HUES48 (cell line): ENCODE measurements around the gene PSMF1.

Source experiments
- H3K27ac ChIP-seq: one replicate; pipeline ENCODE4 v1.7.0; 2013; ENCODE audit warnings: low read depth, low read length, inconsistent platforms
- H3K27me3 ChIP-seq: 2 replicates; pipeline ENCODE4 v1.6.1; 2013; ENCODE audit warnings: mild to moderate bottlenecking, low read length; ENCODE audit not compliant: control insufficient read depth, insufficient read depth
- H3K36me3 ChIP-seq: 2 replicates; pipeline ENCODE4 v1.6.1; 2013; ENCODE audit warnings: low read length; ENCODE audit not compliant: control insufficient read depth, insufficient read depth
- H3K4me1 ChIP-seq: 2 replicates; pipeline ENCODE4 v1.6.1; 2013; ENCODE audit warnings: mild to moderate bottlenecking, low read length; ENCODE audit not compliant: control insufficient read depth, insufficient read depth
- H3K4me3 ChIP-seq: 2 replicates; pipeline ENCODE4 v1.5.1; 2013; ENCODE audit warnings: mild to moderate bottlenecking, low read depth, low read length
- H3K9ac ChIP-seq: 2 replicates; pipeline ENCODE4 v1.6.1; 2013; ENCODE audit warnings: mild to moderate bottlenecking, low read depth, low read length, moderate library complexity
- H3K9me3 ChIP-seq: 2 replicates; pipeline ENCODE4 v1.6.1; 2013; ENCODE audit warnings: low read length; ENCODE audit not compliant: control insufficient read depth, insufficient read depth

PSMF1 gene

GRCh38 chr20:1123666-1124065 lies 5.3 kb downstream of the PSMF1 start:
- Histone ChIP-seq H3K4me3 (no peak overlapping the region), H3K4me1 (peaks cover 5% of the 10 kb centered on the region; the same call in 1 of the 2 replicates), H3K36me3 (peaks cover 77% of the 10 kb centered on the region), H3K27ac (no peak overlapping the region), H3K27me3 (no peaks in the 10 kb centered on the region), H3K9ac (no peak overlapping the region), H3K9me3 (no peaks in the 10 kb centered on the region)

- H3K4me3 ChIP-seq = no peak overlapping the region
- no peak overlapping the region for H3K9ac ChIP-seq
- no peaks in the 10 kb centered on the region for H3K9me3 ChIP-seq
- peaks cover 83% of the 10 kb centered on the region for H3K36me3 ChIP-seq
- H3K27me3 ChIP-seq = no peaks in the 10 kb centered on the region
- peaks cover 5% of the 10 kb centered on the region; the same call in 1 of the 2 replicates for H3K4me1 ChIP-seq
- no peak overlapping the region for H3K27ac ChIP-seq
Measured at GRCh38 chr20:1124421-1124820, 6.0 kb downstream of the PSMF1 start.

DNA sequence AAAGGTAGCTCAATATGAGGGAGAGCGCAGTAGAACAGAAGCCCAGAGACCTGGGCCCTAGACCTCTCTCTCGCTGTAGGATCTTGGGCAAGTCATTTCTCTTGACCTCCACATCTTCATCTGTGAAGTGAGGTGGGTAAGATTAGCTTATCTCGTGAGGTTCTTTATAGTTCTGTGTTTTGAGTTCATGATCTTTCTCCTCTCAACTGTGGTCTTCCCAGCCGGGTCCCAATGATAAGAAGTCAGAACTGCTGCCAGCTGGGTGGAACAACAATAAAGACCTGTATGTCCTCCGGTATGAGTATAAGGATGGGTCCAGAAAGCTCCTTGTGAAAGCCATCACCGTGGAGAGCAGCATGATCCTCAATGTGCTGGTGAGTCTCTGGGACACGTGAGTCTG lies 6.9 kb downstream of the PSMF1 start:
- H3K27me3 ChIP-seq = no peaks in the 10 kb centered on the region
- H3K4me1 ChIP-seq = no peaks in the 10 kb centered on the region
- no peak overlapping the region for H3K9ac ChIP-seq
- peaks cover 88% of the 10 kb centered on the region for H3K36me3 ChIP-seq
- H3K9me3 ChIP-seq = no peaks in the 10 kb centered on the region
- H3K4me3 ChIP-seq = no peak overlapping the region
- no peak overlapping the region for H3K27ac ChIP-seq

DNA sequence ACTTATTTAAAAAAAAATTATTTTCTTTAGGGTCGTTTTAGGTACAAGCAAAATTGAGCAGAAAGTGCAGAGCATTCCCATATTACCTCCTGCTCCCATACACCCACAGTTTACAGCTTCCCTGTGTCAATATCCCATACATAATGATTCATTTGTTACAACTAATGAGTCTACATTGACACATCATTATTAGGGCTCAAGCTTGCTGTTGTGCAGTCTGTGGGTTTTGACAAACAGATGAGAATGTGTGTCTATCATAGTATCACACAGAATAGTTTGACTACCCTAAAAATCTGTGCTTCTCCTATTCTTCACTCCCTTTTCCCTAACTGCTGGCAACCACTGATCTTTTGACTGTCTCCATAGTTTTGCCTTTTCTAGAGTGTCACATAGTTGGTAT lies 9.4 kb downstream of the PSMF1 start:
- no peaks in the 10 kb centered on the region for H3K4me1 ChIP-seq
- no peak overlapping the region for H3K27ac ChIP-seq
- H3K9ac ChIP-seq = no peak overlapping the region
- no peaks in the 10 kb centered on the region for H3K9me3 ChIP-seq
- no peaks in the 10 kb centered on the region for H3K27me3 ChIP-seq
- H3K4me3 ChIP-seq = no peak overlapping the region
- H3K36me3 ChIP-seq = peaks cover 86% of the 10 kb centered on the region

DNA sequence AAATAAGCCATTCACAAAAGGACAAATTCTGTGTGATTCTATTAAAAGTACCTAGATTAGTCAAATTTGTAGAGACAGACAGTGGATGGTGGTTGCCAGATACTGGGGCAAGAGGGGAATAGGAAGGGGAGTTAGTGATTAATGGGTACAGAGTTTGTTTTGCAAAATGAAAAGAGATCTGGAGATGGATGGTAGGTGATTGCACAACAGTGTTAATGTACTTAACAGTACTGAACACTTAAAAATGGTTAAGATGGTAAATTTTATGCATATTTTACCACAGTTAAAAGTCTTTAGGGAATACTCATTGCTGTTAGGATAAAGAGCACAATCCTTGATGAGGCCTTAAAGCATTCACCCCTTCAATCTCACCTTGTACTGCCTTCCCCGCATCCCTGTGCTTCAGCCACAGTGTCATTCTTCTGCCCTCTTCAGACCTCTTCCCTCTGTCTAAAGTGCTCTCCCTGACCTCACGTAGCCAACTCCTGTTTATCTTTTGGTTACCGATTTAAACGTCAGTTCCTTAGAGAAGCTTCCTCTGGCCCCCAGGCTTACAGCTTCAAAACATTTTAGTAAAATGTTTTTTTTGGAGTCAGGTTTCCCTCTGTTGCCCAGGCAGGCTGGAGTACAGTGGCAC lies 11.8 kb downstream of the PSMF1 start:
- Histone ChIP-seq H3K9me3 (no peaks in the 10 kb centered on the region), H3K9ac (no peak overlapping the region), H3K4me3 (no peak overlapping the region), H3K27ac (no peak overlapping the region), H3K36me3 (peaks cover 76% of the 10 kb centered on the region), H3K27me3 (no peaks in the 10 kb centered on the region), H3K4me1 (no peaks in the 10 kb centered on the region)

GRCh38 chr20:1130847-1131246 lies 12.4 kb downstream of the PSMF1 start:
- no peak overlapping the region for H3K9ac ChIP-seq
- H3K27me3 ChIP-seq = no peaks in the 10 kb centered on the region
- H3K27ac ChIP-seq = no peak overlapping the region
- no peaks in the 10 kb centered on the region for H3K9me3 ChIP-seq
- H3K4me3 ChIP-seq = no peak overlapping the region
- no peaks in the 10 kb centered on the region for H3K4me1 ChIP-seq
- H3K36me3 ChIP-seq = peaks cover 76% of the 10 kb centered on the region

DNA sequence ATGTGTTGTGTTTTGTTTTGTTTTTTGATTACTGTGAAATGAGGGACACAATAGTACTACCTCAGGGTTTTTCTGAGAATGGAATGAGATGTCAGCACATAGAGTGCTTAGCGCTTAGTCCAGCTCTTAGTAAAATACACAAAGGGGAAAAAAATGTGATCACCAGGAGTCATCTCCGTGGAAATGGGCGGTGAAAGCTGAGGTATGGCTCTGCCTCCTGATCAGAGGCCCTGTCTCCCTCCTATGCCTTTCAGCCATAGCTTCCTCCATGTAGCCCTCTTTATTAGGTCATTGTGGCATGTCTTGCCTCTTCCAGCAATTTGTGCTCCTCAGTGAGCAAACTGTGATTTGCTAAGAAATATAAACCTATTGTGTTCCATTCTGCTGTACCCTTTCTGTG lies 13.0 kb downstream of the PSMF1 start:
- Histone ChIP-seq H3K9me3 (no peaks in the 10 kb centered on the region), H3K27ac (no peak overlapping the region), H3K27me3 (no peaks in the 10 kb centered on the region), H3K4me1 (no peaks in the 10 kb centered on the region), H3K9ac (no peak overlapping the region), H3K36me3 (peaks cover 76% of the 10 kb centered on the region), H3K4me3 (no peak overlapping the region)

GRCh38 chr20:1134355-1134754 lies 16.0 kb downstream of the PSMF1 start:
- H3K27me3 ChIP-seq = no peaks in the 10 kb centered on the region
- no peaks in the 10 kb centered on the region for H3K9me3 ChIP-seq
- H3K27ac ChIP-seq = no peak overlapping the region
- H3K9ac ChIP-seq = no peak overlapping the region
- H3K4me1 ChIP-seq = no peaks in the 10 kb centered on the region
- peaks cover 74% of the 10 kb centered on the region for H3K36me3 ChIP-seq
- no peak overlapping the region for H3K4me3 ChIP-seq

DNA sequence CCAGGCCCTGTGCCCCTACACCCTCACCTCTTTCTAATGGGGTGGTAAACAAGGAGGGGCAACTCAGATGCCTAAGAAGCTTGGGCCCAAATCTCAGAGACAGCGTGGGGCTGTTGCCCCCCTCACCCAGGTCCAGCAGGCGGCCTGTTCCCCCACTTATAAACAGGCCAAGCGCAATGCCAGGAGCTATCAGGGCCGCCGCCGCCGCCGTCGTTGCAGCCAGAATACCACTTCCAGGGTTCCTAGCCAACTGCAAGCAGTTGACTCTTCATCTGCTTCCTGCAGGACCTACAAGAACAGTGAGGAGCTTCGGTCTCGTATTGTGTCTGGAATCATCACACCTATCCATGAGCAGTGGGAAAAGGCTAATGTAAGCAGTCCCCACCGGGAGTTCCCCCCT lies 16.4 kb downstream of the PSMF1 start:
- Histone ChIP-seq H3K4me1 (no peaks in the 10 kb centered on the region), H3K9ac (no peak overlapping the region), H3K4me3 (no peak overlapping the region), H3K36me3 (peaks cover 71% of the 10 kb centered on the region), H3K9me3 (no peaks in the 10 kb centered on the region), H3K27me3 (no peaks in the 10 kb centered on the region), H3K27ac (no peak overlapping the region)

DNA sequence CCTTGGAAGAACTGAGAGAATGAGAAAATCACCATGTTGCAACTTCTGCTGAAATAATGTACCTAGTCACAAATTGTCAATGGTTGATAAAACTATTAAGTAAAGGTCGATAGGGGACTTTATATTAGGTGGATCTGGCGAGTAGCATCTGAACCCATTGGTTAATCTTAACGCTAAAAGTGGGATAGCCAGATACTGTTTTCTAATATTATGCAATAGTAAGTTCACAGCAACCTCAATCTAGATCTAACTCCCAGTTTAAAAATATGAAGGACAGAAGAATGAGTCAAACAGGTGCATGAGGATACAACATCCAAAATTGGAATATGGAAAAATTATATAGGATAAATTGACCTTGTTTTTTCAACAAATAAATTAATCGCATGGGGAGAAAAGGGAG lies 18.8 kb downstream of the PSMF1 start:
- Histone ChIP-seq H3K36me3 (peaks cover 58% of the 10 kb centered on the region), H3K9ac (no peak overlapping the region), H3K9me3 (no peaks in the 10 kb centered on the region), H3K4me3 (no peak overlapping the region), H3K27ac (no peak overlapping the region), H3K27me3 (no peaks in the 10 kb centered on the region), H3K4me1 (no peaks in the 10 kb centered on the region)

DNA sequence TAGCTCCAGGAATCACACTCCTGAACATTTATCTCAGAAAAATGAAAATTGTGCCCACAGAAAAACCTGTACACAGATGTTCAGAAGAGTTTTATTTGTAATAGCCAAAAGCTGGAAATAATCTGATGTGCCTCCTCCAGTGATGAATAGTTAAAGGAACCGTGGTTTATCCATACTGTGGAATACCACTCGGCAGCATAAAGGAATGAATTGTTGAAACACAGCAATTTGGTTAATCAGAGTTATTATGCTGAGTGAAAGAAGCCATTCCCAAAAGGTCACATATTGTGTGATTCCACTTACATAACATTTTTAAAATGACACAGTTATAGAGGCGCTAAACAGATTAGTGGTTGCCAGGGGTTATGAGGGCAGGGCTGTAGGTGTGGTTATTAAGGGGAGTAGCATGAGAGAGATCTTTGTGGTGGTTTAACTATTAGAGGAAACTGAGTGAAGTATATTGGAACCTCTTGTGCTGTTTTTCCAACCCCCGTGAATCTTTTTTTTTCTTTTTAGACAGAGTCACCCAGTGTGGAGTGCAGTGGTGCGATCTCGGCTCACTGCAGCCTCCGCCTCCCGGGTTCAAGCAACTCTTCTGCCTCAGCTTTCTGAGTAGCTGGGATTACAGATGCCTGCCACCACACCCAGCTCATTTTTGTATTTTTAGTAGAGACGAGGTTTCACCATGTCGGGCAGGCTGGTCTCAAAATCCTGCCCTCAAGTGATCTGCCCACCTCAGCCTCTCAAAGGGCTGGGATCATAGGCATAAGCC lies 26.2 kb downstream of the PSMF1 start:
- Histone ChIP-seq H3K9me3 (no peaks in the 10 kb centered on the region), H3K27me3 (no peaks in the 10 kb centered on the region), H3K36me3 (peaks cover 49% of the 10 kb centered on the region), H3K27ac (no peak overlapping the region), H3K4me1 (no peaks in the 10 kb centered on the region), H3K9ac (no peak overlapping the region), H3K4me3 (no peak overlapping the region)
